HG03280 (cell line): ENCODE results near the gene RASGRF1.
"Not testable (repeated sequence)": the region's sequence is repeated elsewhere in the genome, so short reads cannot be mapped to it uniquely, and the experiment has no call there.

Source experiments
- ATAC-seq: cut with Tn5 transposase; IDR thresholded peaks from one replicate; pipeline ENCODE4 v1.9.1; 2021; ENCODE audit warnings: mild to moderate bottlenecking, moderate library complexity; ENCODE audit not compliant: unreplicated experiment

Gene RASGRF1, protein sequence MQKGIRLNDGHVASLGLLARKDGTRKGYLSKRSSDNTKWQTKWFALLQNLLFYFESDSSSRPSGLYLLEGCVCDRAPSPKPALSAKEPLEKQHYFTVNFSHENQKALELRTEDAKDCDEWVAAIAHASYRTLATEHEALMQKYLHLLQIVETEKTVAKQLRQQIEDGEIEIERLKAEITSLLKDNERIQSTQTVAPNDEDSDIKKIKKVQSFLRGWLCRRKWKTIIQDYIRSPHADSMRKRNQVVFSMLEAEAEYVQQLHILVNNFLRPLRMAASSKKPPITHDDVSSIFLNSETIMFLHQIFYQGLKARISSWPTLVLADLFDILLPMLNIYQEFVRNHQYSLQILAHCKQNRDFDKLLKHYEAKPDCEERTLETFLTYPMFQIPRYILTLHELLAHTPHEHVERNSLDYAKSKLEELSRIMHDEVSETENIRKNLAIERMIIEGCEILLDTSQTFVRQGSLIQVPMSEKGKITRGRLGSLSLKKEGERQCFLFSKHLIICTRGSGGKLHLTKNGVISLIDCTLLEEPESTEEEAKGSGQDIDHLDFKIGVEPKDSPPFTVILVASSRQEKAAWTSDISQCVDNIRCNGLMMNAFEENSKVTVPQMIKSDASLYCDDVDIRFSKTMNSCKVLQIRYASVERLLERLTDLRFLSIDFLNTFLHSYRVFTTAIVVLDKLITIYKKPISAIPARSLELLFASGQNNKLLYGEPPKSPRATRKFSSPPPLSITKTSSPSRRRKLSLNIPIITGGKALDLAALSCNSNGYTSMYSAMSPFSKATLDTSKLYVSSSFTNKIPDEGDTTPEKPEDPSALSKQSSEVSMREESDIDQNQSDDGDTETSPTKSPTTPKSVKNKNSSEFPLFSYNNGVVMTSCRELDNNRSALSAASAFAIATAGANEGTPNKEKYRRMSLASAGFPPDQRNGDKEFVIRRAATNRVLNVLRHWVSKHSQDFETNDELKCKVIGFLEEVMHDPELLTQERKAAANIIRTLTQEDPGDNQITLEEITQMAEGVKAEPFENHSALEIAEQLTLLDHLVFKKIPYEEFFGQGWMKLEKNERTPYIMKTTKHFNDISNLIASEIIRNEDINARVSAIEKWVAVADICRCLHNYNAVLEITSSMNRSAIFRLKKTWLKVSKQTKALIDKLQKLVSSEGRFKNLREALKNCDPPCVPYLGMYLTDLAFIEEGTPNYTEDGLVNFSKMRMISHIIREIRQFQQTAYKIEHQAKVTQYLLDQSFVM (N-terminal part only)

GRCh38 chr15:79090487-79091203 lies at the start of gene RASGRF1:
Gene RASGRF1 (minus strand): TSS chr15:79090780. CDS start chr15:79090498, 282 bp downstream.
- no peak for ATAC-seq

DNA sequence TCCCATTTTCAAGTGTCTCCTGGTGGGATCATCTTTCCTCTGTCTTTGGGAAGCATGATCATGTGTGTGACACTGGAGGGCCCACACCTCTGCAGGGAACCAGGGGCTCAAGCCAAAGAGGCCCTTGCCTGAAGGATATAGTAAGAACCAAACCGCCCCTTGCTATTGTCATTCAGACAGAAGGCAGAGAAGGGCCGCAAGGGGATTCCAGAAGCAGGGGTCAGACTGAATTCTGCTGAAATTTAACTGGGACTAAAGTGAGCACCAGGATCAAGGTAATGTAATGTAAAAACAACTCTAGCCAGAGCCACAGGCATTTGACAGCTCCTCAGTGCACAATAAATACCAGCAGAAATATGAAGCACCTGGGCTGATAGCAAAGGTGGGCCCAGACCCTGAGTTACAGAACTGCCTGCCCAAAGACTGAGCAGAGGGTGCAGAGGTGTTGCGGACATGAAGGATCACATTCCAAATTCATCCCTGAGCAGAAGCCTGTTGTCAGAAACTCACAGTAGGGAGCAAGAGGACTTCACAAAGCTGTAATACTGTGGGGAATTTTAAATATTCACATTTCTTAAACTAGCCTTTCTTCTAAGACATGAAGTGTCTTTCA lies 46.0 kb upstream of the RASGRF1 start:
- no peak for ATAC-seq

GRCh38 chr15:79133309-79133708 lies 42.7 kb upstream of the RASGRF1 start:
- ATAC-seq: no peak

- no peak for ATAC-seq
These were observed 42.2 kb upstream of the RASGRF1 start for GRCh38 chr15:79132770-79133169.

GRCh38 chr15:79132361-79132760 lies 41.8 kb upstream of the RASGRF1 start:
- no peak for ATAC-seq

GRCh38 chr15:79130535-79131130 lies 40.1 kb upstream of the RASGRF1 start:
- ATAC-seq: no peak

- no peak for ATAC-seq
These were observed 38.7 kb upstream of the RASGRF1 start for GRCh38 chr15:79129235-79129634.

GRCh38 chr15:79128556-79128955 lies 38.0 kb upstream of the RASGRF1 start:
- ATAC-seq: no peak

- no peak for ATAC-seq
These were observed 33.8 kb upstream of the RASGRF1 start for GRCh38 chr15:79124388-79124787.

GRCh38 chr15:79122991-79123390 lies 32.4 kb upstream of the RASGRF1 start:
- no peak for ATAC-seq

DNA sequence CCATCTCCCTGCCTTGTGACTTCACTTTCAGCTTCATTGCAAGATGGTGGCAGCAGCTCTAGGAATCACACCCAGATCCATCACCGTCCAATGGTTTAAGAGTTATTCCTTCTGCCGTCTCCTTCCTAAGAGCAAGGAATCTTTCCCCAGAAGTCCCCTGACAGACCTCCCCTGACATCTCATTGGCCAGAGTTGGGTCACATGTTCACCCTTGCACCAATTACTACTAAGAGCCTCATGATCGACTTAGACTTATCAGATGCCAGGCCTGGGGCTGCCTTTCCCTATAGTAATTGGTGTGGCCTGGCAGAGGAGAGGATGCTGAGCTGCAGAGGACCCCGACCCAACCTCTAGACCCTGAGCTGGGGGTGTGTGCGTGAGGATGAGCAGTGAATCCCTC lies 31.8 kb upstream of the RASGRF1 start:
- ATAC-seq: no peak

GRCh38 chr15:79121571-79121970 lies 31.0 kb upstream of the RASGRF1 start:
- ATAC-seq: no peak

DNA sequence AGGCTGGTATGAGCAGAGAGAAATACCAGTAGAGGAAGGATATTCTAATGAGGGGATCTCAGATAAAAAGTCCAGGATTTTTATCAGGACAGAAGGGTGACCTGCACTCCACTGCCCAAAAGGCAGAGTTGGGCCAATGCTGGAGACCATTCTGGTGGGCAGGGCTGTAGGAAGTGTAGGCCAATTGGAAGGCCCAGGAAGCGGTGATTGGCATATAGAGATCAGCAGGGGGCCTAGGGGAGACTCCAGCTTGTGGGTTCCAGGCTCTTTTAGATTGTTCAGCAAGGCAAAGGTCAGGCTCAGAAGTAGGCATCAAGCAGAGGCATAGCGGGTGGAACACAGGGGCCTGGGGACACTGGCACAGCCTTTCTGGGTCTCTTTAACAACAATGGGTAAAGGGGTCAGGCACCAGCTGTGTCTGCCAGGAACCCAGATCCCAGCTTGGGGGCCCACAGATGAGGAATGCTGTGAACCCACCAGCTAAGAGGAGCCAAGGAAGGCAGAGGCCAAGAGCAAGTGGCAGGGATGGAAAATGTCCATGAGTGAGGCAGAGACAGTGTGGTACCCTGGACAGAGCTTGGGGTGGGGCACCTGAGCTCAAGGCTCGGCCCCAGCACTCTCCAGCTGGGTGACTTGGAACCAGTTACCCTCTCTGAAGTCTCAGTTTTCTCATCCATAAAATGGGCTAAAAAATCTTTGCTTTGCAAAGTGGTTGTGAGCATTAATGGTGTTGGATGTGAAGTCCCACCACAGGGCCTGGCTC lies 27.0 kb upstream of the RASGRF1 start:
- ATAC-seq: no peak

GRCh38 chr15:79116771-79117170 lies 26.2 kb upstream of the RASGRF1 start:
- ATAC-seq: no peak

DNA sequence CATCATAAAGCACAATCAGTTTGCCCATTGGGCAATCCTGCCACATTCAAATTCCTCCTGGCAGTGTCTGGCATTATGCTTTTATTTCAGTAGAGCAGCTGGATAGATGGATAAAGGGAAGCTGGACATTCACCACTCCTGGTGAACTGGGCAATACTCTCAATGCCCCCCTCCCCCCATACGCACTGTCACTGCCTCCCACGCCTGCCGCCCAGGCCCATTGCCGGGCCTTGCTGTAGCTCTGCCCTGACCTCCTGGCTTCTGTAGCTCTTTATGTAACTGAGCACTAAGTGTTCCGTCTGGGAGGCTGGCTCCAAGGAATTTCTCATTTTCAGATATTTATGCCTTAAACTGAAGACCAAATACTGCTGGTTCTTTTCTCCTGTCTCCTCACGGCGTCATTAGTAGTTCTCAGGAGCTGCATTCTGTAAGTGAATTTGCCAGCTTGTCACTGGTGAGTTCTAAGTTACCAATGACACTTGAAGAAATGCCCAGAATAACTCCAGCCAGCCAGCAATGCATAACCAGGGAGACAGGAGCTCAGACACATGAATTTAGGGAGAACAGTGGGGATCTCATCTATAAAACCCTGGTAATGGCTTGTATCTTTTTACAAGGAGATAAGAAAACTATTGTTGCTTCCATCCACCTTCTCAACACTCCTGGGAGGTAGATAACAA lies 25.5 kb upstream of the RASGRF1 start:
- no peak for ATAC-seq

DNA sequence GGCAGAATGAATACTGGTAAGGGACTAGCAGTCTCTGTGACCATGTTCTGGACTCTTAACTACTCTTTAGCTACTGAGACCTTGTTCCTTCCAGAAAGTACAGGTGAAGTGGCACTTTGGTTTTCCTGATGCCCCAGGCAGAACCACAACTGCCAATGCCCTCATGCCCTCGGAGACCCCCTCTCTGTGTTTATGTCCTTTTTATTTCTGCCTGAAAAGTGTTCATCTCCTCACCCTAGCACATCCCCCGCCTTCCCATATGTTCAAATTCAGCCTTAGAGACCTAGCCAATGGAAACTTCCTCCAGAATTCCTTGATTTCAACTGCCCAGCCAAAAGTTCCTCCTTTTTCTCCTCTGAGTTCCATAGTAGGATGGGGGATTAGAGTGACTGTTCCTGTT lies 23.3 kb upstream of the RASGRF1 start:
- no peak for ATAC-seq

- ATAC-seq: not testable (repeated sequence)
These were observed 20.8 kb upstream of the RASGRF1 start for GRCh38 chr15:79111404-79111803.

DNA sequence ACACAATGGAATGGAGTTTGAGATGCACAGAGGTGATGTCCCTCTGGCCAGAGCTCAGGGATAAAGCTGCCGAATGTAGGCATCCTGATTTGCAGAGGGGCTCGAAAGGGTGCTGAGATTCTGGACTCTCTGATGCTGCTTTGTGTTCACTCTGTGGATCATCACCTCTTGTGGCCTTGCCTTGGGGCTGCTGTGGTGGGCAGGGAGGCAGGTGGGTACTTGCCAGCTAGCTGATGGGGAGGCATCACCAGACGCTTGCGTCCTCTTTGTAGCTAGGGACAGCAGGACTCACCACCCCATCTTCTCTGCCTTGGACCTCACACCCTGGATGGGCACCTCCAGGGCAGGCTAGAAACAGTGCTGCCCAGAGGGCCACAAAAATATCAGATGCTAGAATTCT lies 14.6 kb upstream of the RASGRF1 start:
- ATAC-seq: no peak
